Panc1 (cell line): Measurements from ENCODE around the gene HS3ST5. TPM values are rescaled to one million over a fixed set of nuclear protein-coding genes. Genes with fewer than 3 reads are reported as not detected.

Source experiments
- ATAC-seq: fragments of 200-7000 bp; cut with Tn5 transposase; 2 replicates; pipeline ENCODE4 v1.9.1; 2020; ENCODE audit warnings: mild to moderate bottlenecking, moderate library complexity
- BruUV-seq: library from RNA; stranded (reverse); fragments of 400-500 nt; replicated peaks from 2 replicates; lab custom pipeline; 2021; lab: Mats Ljungman, UMichigan
- CTCF ChIA-PET: fragments of 300-600 bp; sonication (Branson Sonifier 250); formaldehyde crosslinking; loops from one replicate; lab custom pipeline; 2022; ENCODE audit warnings: antibody characterized with exemption; lab: Charles Lee
- POLR2A ChIA-PET: fragments of 300-600 bp; sonication (Branson Sonifier 250); formaldehyde crosslinking; loops from one replicate; lab custom pipeline; 2022; ENCODE audit warnings: antibody characterized with exemption; lab: Charles Lee
- DNase-seq: peaks from one replicate; pipeline ENCODE4 v3.0.0-alpha.2; 2010; ENCODE audit warnings: low read depth, low spot score
- H3K27ac ChIP-seq: 2 replicates; pipeline ENCODE4 v1.5.1; 2011; ENCODE audit warnings: mild to moderate bottlenecking, low read length, inconsistent platforms
- H3K27me3 ChIP-seq: fragments of 200-500 bp; sonication (Bioruptor generic); 2 replicates; pipeline ENCODE4 v1.6.0; 2014; ENCODE audit warnings: low read length, inconsistent platforms; ENCODE audit not compliant: control insufficient read depth, insufficient read depth
- H3K36me3 ChIP-seq: fragments of 200-500 bp; sonication (Bioruptor generic); 2 replicates; pipeline ENCODE4 v1.5.1; 2014; ENCODE audit warnings: inconsistent platforms, mild to moderate bottlenecking, low read length, moderate library complexity; ENCODE audit not compliant: control insufficient read depth, insufficient read depth
- H3K4me1 ChIP-seq: 2 replicates; pipeline ENCODE4 v1.5.1; 2011; ENCODE audit warnings: inconsistent platforms, mild to moderate bottlenecking, low read length, moderate library complexity; ENCODE audit not compliant: control insufficient read depth, insufficient read depth
- H3K4me3 ChIP-seq, 2 experiments: 2 replicates each; pipeline ENCODE4 v1.5.1; 2011 to 2012; ENCODE audit warnings: low read depth in 2 of 2, low read length in 2 of 2, mild to moderate bottlenecking in 2 of 2, inconsistent platforms in 1 of 2, moderate library complexity in 1 of 2
- H3K9me3 ChIP-seq: fragments of 200-500 bp; sonication (Bioruptor generic); 2 replicates; pipeline ENCODE4 v1.5.1; 2014; ENCODE audit warnings: low read depth, mild to moderate bottlenecking, inconsistent platforms, low read length, moderate library complexity; ENCODE audit not compliant: control insufficient read depth, insufficient read depth
- POLR2AphosphoS5 ChIP-seq: IDR thresholded peaks from 2 replicates; pipeline ENCODE4 v1.6.1; 2012; ENCODE audit warnings: mild to moderate bottlenecking, low read depth, low read length, moderate library complexity
- SIN3A ChIP-seq: IDR thresholded peaks from 2 replicates; pipeline ENCODE4 v1.6.1; 2012; ENCODE audit warnings: low read depth, mild to moderate bottlenecking, low read length, moderate library complexity, borderline replicate concordance; ENCODE audit not compliant: insufficient read depth
- TCF7L2 ChIP-seq: IDR thresholded peaks from 2 replicates; pipeline ENCODE4 v1.6.1; 2011; ENCODE audit warnings: mild to moderate bottlenecking, low read depth, low read length, inconsistent platforms
- in situ Hi-C: cut with HindIII; loops from 2 replicates; pipeline ENCODE4 v1.10.0; 2016; ENCODE audit warnings: low sequenced_read_pairs, low pct_unique_long_range_greater_than_20kb
- intact Hi-C: fragments of 100-400 bp; cut with micrococcal nuclease; formaldehyde crosslinking; loops from one replicate; pipeline ENCODE4 v1.10.0; 2022; ENCODE audit not compliant: unreplicated experiment
- total RNA-seq: library from RNA; stranded (reverse); gene quantifications from one replicate; pipeline ENCODE4 v1.2.1, GENCODE V29; 2021; ENCODE audit not compliant: unreplicated experiment
- TF ChIP-seq, protein P1 (sequence below), 2 experiments: IDR thresholded peaks; 2 replicates each; pipeline ENCODE4 v1.6.1; 2011 to 2012; ENCODE audit warnings: low read depth in 2 of 2, control low read depth in 1 of 2, low read length in 1 of 2, mild to moderate bottlenecking in 1 of 2, moderate library complexity in 1 of 2; ENCODE audit not compliant: insufficient read depth in 1 of 2
- TF ChIP-seq, protein P2 (sequence below): fragments of 450-650 bp; IDR thresholded peaks from 2 replicates; pipeline ENCODE4 v1.5.1; 2017; ENCODE audit warnings: mild to moderate bottlenecking

Gene HS3ST5
- total RNA-seq, 1 experiment from 2014 or later = 0.05 TPM

DNA sequence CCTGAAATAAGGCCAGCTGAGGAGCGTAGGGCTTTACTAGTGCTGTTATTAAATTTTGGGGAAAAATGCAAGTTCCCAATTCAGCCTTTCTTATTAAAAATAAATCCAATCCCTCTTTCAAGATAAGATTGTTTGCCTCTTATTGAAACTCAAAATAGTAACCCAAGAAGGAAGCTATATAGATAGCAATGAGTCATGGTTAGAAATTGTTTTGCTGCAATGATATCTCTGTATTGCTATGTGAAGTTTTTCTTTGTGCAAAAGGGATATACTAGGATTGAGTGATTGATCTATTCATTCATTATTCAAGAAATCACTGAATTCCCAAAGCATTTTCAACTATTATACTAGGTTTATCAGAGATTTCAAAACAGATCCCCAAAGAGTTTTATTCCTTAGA lies 278.9 kb downstream of the HS3ST5 start:
- no peaks in the 10 kb centered on the region for H3K9me3 ChIP-seq
- no peak overlapping the region for H3K27ac ChIP-seq
- H3K4me3 ChIP-seq = no peak overlapping the region
- ChIA-PET POLR2A (no interaction called here), CTCF (no interaction called here)
- H3K27me3 ChIP-seq = no peaks in the 10 kb centered on the region
- no TSS peak for BruUV-seq
- DNase-seq (no peak), ATAC-seq (no peak)
- TF ChIP-seq POLR2AphosphoS5 = no peak
- in situ Hi-C loops = no loop called here
- H3K36me3 ChIP-seq = no peaks in the 10 kb centered on the region
- no peaks in the 10 kb centered on the region for H3K4me1 ChIP-seq
- intact Hi-C loops = no loop called here

DNA sequence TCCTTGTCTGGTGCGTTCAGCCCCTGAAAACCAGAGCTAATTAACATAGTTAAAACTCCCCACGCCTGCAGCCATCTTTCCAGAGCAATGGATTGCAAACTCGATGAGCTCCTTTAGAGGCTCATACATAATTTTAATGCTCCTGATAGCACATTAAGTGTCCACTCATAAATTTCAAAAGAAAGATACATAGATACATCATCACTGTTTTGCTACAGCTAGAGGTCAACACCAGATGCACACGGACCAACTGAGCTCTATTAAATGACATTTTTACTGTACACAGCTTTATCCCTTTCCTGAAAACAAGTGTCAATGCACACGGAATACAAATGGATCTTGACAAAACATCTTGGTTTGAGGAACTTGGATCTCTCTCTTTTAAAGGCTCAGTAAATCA lies 280.6 kb downstream of the HS3ST5 start:
- BruUV-seq = no TSS peak
- Histone ChIP-seq H3K36me3 (no peaks in the 10 kb centered on the region), H3K4me1 (no peaks in the 10 kb centered on the region), H3K27ac (no peak overlapping the region), H3K27me3 (no peaks in the 10 kb centered on the region), H3K4me3 (no peak overlapping the region), H3K9me3 (no peaks in the 10 kb centered on the region)
- DNase-seq = no peak
- ChIA-PET CTCF (no interaction called here), POLR2A (no interaction called here)
- in situ Hi-C loops (no loop called here), intact Hi-C loops (no loop called here)
- no peak for ATAC-seq
- TF ChIP-seq, protein P1, sequence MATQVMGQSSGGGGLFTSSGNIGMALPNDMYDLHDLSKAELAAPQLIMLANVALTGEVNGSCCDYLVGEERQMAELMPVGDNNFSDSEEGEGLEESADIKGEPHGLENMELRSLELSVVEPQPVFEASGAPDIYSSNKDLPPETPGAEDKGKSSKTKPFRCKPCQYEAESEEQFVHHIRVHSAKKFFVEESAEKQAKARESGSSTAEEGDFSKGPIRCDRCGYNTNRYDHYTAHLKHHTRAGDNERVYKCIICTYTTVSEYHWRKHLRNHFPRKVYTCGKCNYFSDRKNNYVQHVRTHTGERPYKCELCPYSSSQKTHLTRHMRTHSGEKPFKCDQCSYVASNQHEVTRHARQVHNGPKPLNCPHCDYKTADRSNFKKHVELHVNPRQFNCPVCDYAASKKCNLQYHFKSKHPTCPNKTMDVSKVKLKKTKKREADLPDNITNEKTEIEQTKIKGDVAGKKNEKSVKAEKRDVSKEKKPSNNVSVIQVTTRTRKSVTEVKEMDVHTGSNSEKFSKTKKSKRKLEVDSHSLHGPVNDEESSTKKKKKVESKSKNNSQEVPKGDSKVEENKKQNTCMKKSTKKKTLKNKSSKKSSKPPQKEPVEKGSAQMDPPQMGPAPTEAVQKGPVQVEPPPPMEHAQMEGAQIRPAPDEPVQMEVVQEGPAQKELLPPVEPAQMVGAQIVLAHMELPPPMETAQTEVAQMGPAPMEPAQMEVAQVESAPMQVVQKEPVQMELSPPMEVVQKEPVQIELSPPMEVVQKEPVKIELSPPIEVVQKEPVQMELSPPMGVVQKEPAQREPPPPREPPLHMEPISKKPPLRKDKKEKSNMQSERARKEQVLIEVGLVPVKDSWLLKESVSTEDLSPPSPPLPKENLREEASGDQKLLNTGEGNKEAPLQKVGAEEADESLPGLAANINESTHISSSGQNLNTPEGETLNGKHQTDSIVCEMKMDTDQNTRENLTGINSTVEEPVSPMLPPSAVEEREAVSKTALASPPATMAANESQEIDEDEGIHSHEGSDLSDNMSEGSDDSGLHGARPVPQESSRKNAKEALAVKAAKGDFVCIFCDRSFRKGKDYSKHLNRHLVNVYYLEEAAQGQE (IDR thresholded peaks at IDR 0.05; ENCODE audit: insufficient read depth in 1 of 2, low read depth in 2 of 2, low read length in 1 of 2) = no peak
- no peak for TF ChIP-seq SIN3A
- TF ChIP-seq, protein P2, sequence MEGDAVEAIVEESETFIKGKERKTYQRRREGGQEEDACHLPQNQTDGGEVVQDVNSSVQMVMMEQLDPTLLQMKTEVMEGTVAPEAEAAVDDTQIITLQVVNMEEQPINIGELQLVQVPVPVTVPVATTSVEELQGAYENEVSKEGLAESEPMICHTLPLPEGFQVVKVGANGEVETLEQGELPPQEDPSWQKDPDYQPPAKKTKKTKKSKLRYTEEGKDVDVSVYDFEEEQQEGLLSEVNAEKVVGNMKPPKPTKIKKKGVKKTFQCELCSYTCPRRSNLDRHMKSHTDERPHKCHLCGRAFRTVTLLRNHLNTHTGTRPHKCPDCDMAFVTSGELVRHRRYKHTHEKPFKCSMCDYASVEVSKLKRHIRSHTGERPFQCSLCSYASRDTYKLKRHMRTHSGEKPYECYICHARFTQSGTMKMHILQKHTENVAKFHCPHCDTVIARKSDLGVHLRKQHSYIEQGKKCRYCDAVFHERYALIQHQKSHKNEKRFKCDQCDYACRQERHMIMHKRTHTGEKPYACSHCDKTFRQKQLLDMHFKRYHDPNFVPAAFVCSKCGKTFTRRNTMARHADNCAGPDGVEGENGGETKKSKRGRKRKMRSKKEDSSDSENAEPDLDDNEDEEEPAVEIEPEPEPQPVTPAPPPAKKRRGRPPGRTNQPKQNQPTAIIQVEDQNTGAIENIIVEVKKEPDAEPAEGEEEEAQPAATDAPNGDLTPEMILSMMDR = no peak

DNA sequence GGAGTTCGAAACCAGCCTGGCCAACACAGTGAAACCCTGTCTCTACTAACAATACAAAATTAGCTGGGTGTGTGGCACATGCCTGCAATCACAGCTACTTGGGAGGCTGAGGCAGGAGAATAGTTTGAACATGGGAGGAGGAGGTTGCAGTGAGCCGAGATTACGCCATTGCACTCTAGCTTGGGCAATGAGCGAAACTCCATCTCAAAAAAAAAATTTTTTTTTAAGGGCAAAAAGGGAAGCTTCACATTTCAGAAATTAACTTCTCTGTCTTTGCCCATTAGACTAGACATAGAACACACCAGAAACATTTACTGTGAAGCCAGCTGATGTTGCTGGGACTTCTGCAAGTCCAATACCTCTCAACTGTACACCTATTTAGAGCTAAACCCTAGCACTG lies 281.1 kb downstream of the HS3ST5 start:
- intact Hi-C loops = no loop called here
- H3K9me3 ChIP-seq = no peaks in the 10 kb centered on the region
- TF ChIP-seq, protein P1 (IDR thresholded peaks at IDR 0.05; ENCODE audit: insufficient read depth in 1 of 2, low read depth in 2 of 2, low read length in 1 of 2) = no peak
- TF ChIP-seq, protein P2 = no peak
- TF ChIP-seq TCF7L2 (no peak), POLR2AphosphoS5 (no peak), SIN3A (no peak)
- POLR2A ChIA-PET = no interaction called here
- H3K4me1 ChIP-seq = no peaks in the 10 kb centered on the region
- H3K27me3 ChIP-seq = no peaks in the 10 kb centered on the region
- DNase-seq (no peak), ATAC-seq (no peak)
- BruUV-seq = no TSS peak
- in situ Hi-C loops = no loop called here
- no peaks in the 10 kb centered on the region for H3K36me3 ChIP-seq
- CTCF ChIA-PET = no interaction called here
- H3K27ac ChIP-seq = no peak overlapping the region
- H3K4me3 ChIP-seq = no peak overlapping the region
